SK-N-SH (cell line): ENCODE measurements around the gene PSMD4. TPM values are rescaled to one million over a fixed set of nuclear protein-coding genes. Genes with fewer than 3 reads are reported as not detected.

ENCODE experiments used
- CTCF ChIA-PET: fragments of 300-600, 350-600 bp; formaldehyde crosslinking; extraction: SDS; loops from one replicate; lab custom pipeline; 2021; lab: Yijun Ruan, JAX
- POLR2A ChIA-PET: fragments of 350-600 bp; sonication (Branson Sonifier 250); formaldehyde crosslinking; extraction: SDS; loops from one replicate; lab custom pipeline; 2020; ENCODE audit warnings: antibody characterized with exemption, inconsistent platforms; lab: Yijun Ruan, JAX
- DNase-seq: peaks from one replicate; pipeline ENCODE4 v3.0.0; 2012
- H2AFZ ChIP-seq: fragments of 200-600 bp; sonication (generic); 2 replicates; pipeline ENCODE4 v1.8.1; 2016; ENCODE audit warnings: antibody characterized with exemption, mild to moderate bottlenecking, low read depth
- H3F3A ChIP-seq: fragments of 200-600 bp; sonication (generic); replicated peaks from 2 replicates; pipeline ENCODE3; 2016; ENCODE audit warnings: antibody characterized with exemption, mild to moderate bottlenecking; ENCODE audit not compliant: insufficient read depth
- H3K27ac ChIP-seq, 2 experiments: fragments of 200-500 bp in 1 of 2; fragments of 200-600 bp in 1 of 2; sonication (Bioruptor generic) in 1 of 2; sonication (generic), shearing (Covaris generic) in 1 of 2; 2 replicates each; pipeline versions ENCODE4 v1.5.1 to v1.6.1; 2014 to 2016; ENCODE audit warnings: low read depth in 2 of 2, inconsistent platforms in 1 of 2, low read length in 1 of 2, mild to moderate bottlenecking in 1 of 2, mixed read lengths in 1 of 2
- H3K27me3 ChIP-seq: fragments of 200-600 bp; sonication (generic), shearing (Covaris generic); 2 replicates; pipeline ENCODE4 v1.6.1; 2016; ENCODE audit warnings: mixed run types; ENCODE audit not compliant: insufficient read depth
- H3K36me3 ChIP-seq, 2 experiments: fragments of 200-500 bp in 1 of 2; fragments of 200-600 bp in 1 of 2; sonication (Bioruptor generic) in 1 of 2; sonication (generic) in 1 of 2; replicated peaks in 1 of 2; 2 replicates each; pipeline versions ENCODE3 to v1.5.1; 2014 to 2016; ENCODE audit warnings: low read length in 1 of 2, mild to moderate bottlenecking in 1 of 2; ENCODE audit not compliant: insufficient read depth in 2 of 2, control insufficient read depth in 1 of 2
- H3K4me1 ChIP-seq, 2 experiments: fragments of 200-500 bp in 1 of 2; fragments of 200-600 bp in 1 of 2; sonication (Bioruptor generic) in 1 of 2; sonication (generic), shearing (Covaris generic) in 1 of 2; 2 replicates each; pipeline versions ENCODE4 v1.5.1 to v1.6.1; 2014 to 2016; ENCODE audit warnings: low read depth in 1 of 2, low read length in 1 of 2, mixed run types in 1 of 2; ENCODE audit not compliant: insufficient read depth in 2 of 2, control insufficient read depth in 1 of 2
- H3K4me2 ChIP-seq: fragments of 200-600 bp; sonication (generic), shearing (Covaris generic); 2 replicates; pipeline ENCODE4 v1.6.1; 2017; ENCODE audit warnings: mixed run types
- H3K4me3 ChIP-seq, 2 experiments: fragments of 200-500 bp in 1 of 2; fragments of 200-600 bp in 1 of 2; sonication (Bioruptor generic) in 1 of 2; sonication (generic), shearing (Covaris generic) in 1 of 2; 2 replicates each; pipeline versions ENCODE4 v1.5.1 to v1.8.1; 2014 to 2016; ENCODE audit warnings: low read depth in 2 of 2, inconsistent platforms in 1 of 2, low read length in 1 of 2, mild to moderate bottlenecking in 1 of 2, mixed read lengths in 1 of 2, moderate library complexity in 1 of 2
- H3K79me2 ChIP-seq: fragments of 200-600 bp; sonication (generic); 2 replicates; pipeline ENCODE4 v1.8.1; 2017; ENCODE audit warnings: mild to moderate bottlenecking; ENCODE audit not compliant: insufficient read depth
- H3K9ac ChIP-seq: fragments of 200-600 bp; sonication (generic); 2 replicates; pipeline ENCODE4 v1.6.1; 2017; ENCODE audit warnings: mixed run types
- H3K9me2 ChIP-seq: fragments of 200-600 bp; sonication (generic); 2 replicates; pipeline ENCODE4 v1.6.1; 2017; ENCODE audit warnings: mixed run types
- H3K9me3 ChIP-seq: fragments of 200-600 bp; sonication (generic); 2 replicates; pipeline ENCODE4 v1.6.1; 2017; ENCODE audit warnings: mixed run types, mild to moderate bottlenecking, moderate library complexity
- H4K20me1 ChIP-seq: fragments of 200-600 bp; sonication (generic); 2 replicates; pipeline ENCODE4 v1.6.1; 2017; ENCODE audit warnings: mild to moderate bottlenecking, mixed run types; ENCODE audit not compliant: insufficient read depth
- CHD2 ChIP-seq: fragments of 150-350 bp; IDR thresholded peaks from 2 replicates; pipeline ENCODE4 v1.6.1; 2018; ENCODE audit warnings: low read length; ENCODE audit not compliant: partially characterized antibody
- EZH2phosphoT487 ChIP-seq: fragments of 200-600 bp; sonication (generic); IDR thresholded peaks from 2 replicates; pipeline ENCODE4 v1.6.1; 2017; ENCODE audit warnings: low read depth, mixed run types, mild to moderate bottlenecking, antibody characterized with exemption, moderate library complexity, borderline replicate concordance
- FOXM1 ChIP-seq: IDR thresholded peaks from 2 replicates; pipeline ENCODE4 v1.4.0; 2012; ENCODE audit warnings: low read depth, mild to moderate bottlenecking
- MEF2A ChIP-seq: IDR thresholded peaks from 2 replicates; pipeline ENCODE4 v1.4.0; 2012; ENCODE audit warnings: low read depth, borderline replicate concordance
- NFIC ChIP-seq: IDR thresholded peaks from 2 replicates; pipeline ENCODE4 v1.4.0; 2012; ENCODE audit warnings: borderline replicate concordance
- NRF1 ChIP-seq: IDR thresholded peaks from 2 replicates; pipeline ENCODE4 v1.6.1; 2012; ENCODE audit warnings: low read depth, mild to moderate bottlenecking, low read length
- POLR2AphosphoS5 ChIP-seq: IDR thresholded peaks from 2 replicates; pipeline ENCODE4 v1.6.1; 2012; ENCODE audit warnings: low read depth, low read length
- RCOR1 ChIP-seq: fragments of 150-350 bp; IDR thresholded peaks from 2 replicates; pipeline ENCODE4 v1.6.1; 2017; ENCODE audit warnings: antibody characterized with exemption, low read length
- RFX5 ChIP-seq: IDR thresholded peaks from 2 replicates; pipeline ENCODE4 v1.6.1; 2012; ENCODE audit warnings: mild to moderate bottlenecking, improper control_type of control experiment, low read length
- RXRA ChIP-seq: IDR thresholded peaks from 2 replicates; pipeline ENCODE4 v1.4.0; 2012; ENCODE audit warnings: low read depth, mild to moderate bottlenecking, borderline replicate concordance
- SMC3 ChIP-seq: IDR thresholded peaks from 2 replicates; pipeline ENCODE4 v1.6.1; 2012; ENCODE audit warnings: low read depth, low read length, improper control_type of control experiment
- TAF1 ChIP-seq: IDR thresholded peaks from 2 replicates; pipeline ENCODE4 v1.6.1; 2012; ENCODE audit warnings: low read depth, mild to moderate bottlenecking, low read length, moderate library complexity, borderline replicate concordance
- TCF12 ChIP-seq: IDR thresholded peaks from 2 replicates; pipeline ENCODE4 v1.4.0; 2012
- WGBS: methylation state at CpG from one replicate; pipeline ENCODE4 v1.1.6; 2017; ENCODE audit warnings: low lambda C conversion rate; 5-methylcytosine and 5-hydroxymethylcytosine counted together
- polyA plus RNA-seq, 3 experiments: library from polyadenylated mRNA; depleted of rRNA; stranded (reverse); fragments of >200 nt; gene quantifications; 2 replicates each; pipeline ENCODE4 v1.2.3, GENCODE V29; 2012
- TF ChIP-seq, protein P1 (sequence below): IDR thresholded peaks from 2 replicates; pipeline ENCODE4 v1.6.1; 2012; ENCODE audit warnings: mild to moderate bottlenecking, low read depth, low read length, moderate library complexity
- TF ChIP-seq, protein P2 (sequence below): IDR thresholded peaks from 2 replicates; pipeline ENCODE4; 2012
- TF ChIP-seq, protein P3 (sequence below): IDR thresholded peaks from 2 replicates; pipeline ENCODE4 v1.4.0; 2012; ENCODE audit warnings: low read depth

Gene PSMD4
- polyA plus RNA-seq, 1 of the 3 experiments (the other 2 are of a cell fraction), result 419 TPM

DNA sequence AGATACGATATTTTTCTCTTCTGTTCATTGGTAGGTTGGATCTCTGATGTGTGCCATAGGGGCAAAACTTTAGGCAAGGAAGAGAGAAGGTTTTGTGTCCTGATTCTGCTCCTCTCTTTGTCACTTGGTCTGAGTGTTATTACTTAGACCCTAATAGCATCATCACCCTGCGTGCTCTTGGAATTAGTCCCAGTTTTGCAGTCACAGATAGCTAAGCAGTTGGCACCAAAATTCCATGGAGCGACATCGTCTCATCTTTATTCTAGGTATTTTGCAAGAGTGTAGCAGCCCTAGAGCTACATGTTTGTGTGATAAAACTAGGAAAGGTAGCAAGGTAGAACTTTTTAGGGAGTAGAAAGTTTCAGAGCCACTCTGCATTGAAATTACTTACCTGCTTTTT is 32.4 kb upstream of the PSMD4 start:
- peaks cover 8 to 27% of the 10 kb centered on the region in 2 experiments for H3K36me3 ChIP-seq
- TF ChIP-seq NFIC (peak; percentile 24; the same call in 1 of the 2 replicates), SMC3 (no peak)
- TF ChIP-seq, all 33 proteins: peak for 1
- POLR2A ChIA-PET, result no interaction called here
- CTCF ChIA-PET, result interaction anchor here (0.6 kb wide), 1 partner anchor 45 kb away, joined by 3 read pairs; no protein-coding TSS in a partner anchor
- Histone ChIP-seq H3K4me1 (peaks cover 0 to 10% of the 10 kb centered on the region in 2 experiments; a peak in 2 of 4 replicates), H3K79me2 (peaks cover 99% of the 10 kb centered on the region), H3F3A (peaks cover 15% of the 10 kb centered on the region), H4K20me1 (peaks cover 65% of the 10 kb centered on the region), H3K4me2 (0 out of 2 replicates have a peak overlapping the region, but pooled peaks have one; percentile 5), H3K27ac (no peak overlapping the region; a peak in 1 of 4 replicates), H3K27me3 (no peaks in the 10 kb centered on the region), H3K9ac (no peak overlapping the region), H3K9me3 (no peaks in the 10 kb centered on the region), H3K4me3 (no peak overlapping the region), H3K9me2 (no peaks in the 10 kb centered on the region), H2AFZ (no peak overlapping the region)
- no peak for DNase-seq
- 79% methylated on average over 4 of the region's 4 CpGs for WGBS

DNA sequence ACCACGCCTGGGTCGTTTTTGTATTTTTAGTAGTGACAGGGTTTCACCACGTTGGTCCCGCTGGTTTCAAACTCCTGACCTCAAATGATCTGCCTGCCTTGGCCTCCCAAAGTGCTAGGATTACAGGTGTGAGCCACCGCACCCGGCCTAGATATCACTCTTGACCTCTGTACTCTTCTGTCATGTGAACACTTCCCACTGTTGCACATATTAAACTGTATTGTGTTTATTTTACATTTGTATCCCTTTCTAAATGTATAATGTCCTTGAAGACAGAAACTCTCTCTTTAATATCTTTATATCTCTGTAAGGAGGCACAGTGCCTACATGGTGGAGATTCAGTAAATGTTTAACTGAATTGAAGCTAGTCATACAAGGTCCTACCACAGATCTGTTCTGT is 19.3 kb upstream of the PSMD4 start:
- peaks cover 33% of the 10 kb centered on the region for H3F3A ChIP-seq
- TF ChIP-seq, protein P1, sequence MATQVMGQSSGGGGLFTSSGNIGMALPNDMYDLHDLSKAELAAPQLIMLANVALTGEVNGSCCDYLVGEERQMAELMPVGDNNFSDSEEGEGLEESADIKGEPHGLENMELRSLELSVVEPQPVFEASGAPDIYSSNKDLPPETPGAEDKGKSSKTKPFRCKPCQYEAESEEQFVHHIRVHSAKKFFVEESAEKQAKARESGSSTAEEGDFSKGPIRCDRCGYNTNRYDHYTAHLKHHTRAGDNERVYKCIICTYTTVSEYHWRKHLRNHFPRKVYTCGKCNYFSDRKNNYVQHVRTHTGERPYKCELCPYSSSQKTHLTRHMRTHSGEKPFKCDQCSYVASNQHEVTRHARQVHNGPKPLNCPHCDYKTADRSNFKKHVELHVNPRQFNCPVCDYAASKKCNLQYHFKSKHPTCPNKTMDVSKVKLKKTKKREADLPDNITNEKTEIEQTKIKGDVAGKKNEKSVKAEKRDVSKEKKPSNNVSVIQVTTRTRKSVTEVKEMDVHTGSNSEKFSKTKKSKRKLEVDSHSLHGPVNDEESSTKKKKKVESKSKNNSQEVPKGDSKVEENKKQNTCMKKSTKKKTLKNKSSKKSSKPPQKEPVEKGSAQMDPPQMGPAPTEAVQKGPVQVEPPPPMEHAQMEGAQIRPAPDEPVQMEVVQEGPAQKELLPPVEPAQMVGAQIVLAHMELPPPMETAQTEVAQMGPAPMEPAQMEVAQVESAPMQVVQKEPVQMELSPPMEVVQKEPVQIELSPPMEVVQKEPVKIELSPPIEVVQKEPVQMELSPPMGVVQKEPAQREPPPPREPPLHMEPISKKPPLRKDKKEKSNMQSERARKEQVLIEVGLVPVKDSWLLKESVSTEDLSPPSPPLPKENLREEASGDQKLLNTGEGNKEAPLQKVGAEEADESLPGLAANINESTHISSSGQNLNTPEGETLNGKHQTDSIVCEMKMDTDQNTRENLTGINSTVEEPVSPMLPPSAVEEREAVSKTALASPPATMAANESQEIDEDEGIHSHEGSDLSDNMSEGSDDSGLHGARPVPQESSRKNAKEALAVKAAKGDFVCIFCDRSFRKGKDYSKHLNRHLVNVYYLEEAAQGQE, result no peak
- no peak for TF ChIP-seq CHD2
- TF ChIP-seq RCOR1, result no peak
- TF ChIP-seq, protein P2, sequence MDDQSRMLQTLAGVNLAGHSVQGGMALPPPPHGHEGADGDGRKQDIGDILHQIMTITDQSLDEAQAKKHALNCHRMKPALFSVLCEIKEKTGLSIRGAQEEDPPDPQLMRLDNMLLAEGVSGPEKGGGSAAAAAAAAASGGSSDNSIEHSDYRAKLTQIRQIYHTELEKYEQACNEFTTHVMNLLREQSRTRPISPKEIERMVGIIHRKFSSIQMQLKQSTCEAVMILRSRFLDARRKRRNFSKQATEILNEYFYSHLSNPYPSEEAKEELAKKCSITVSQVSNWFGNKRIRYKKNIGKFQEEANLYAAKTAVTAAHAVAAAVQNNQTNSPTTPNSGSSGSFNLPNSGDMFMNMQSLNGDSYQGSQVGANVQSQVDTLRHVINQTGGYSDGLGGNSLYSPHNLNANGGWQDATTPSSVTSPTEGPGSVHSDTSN, result no peak
- TF ChIP-seq, protein P3, sequence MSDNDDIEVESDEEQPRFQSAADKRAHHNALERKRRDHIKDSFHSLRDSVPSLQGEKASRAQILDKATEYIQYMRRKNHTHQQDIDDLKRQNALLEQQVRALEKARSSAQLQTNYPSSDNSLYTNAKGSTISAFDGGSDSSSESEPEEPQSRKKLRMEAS, result no peak
- TF ChIP-seq RXRA, result no peak
- TF ChIP-seq NRF1, result no peak
- no peak for TF ChIP-seq TCF12
- no peak for TF ChIP-seq MEF2A
- no peak for TF ChIP-seq EZH2phosphoT487
- no peak for TF ChIP-seq TAF1
- no peak for TF ChIP-seq FOXM1
- TF ChIP-seq RFX5, result no peak
- TF ChIP-seq POLR2AphosphoS5, result no peak

More for the DNA sequence above, 19.3 kb upstream of the PSMD4 start:
- Histone ChIP-seq H3K79me2 (peaks cover 47% of the 10 kb centered on the region), H3K9me3 (no peaks in the 10 kb centered on the region), H3K9me2 (no peaks in the 10 kb centered on the region), H3K4me2 (no peak overlapping the region), H3K36me3 (peaks cover 68 to 72% of the 10 kb centered on the region in 2 experiments), H2AFZ (no peak overlapping the region), H3K4me3 (no peak overlapping the region), H3K27ac (no peak overlapping the region), H3K9ac (no peak overlapping the region), H3K27me3 (no peaks in the 10 kb centered on the region), H4K20me1 (peaks cover 4% of the 10 kb centered on the region), H3K4me1 (peaks cover 0 to 6% of the 10 kb centered on the region in 2 experiments; a peak in 2 of 4 replicates)
- ChIA-PET POLR2A (no interaction called here), CTCF (interaction anchor here (1.4 kb wide), 1 partner anchor 40 kb away, joined by 3 read pairs; no protein-coding TSS in a partner anchor)
- WGBS, result 97% methylated on average over 6 of the region's 6 CpGs
- no peak for DNase-seq
